GM18858 (cell line): Measurements from ENCODE around the gene ARID5B.

ENCODE experiments used
- ATAC-seq: cut with Tn5 transposase; IDR thresholded peaks from one replicate; pipeline ENCODE4 v1.9.1; 2021; ENCODE audit not compliant: unreplicated experiment

ARID5B gene

DNA sequence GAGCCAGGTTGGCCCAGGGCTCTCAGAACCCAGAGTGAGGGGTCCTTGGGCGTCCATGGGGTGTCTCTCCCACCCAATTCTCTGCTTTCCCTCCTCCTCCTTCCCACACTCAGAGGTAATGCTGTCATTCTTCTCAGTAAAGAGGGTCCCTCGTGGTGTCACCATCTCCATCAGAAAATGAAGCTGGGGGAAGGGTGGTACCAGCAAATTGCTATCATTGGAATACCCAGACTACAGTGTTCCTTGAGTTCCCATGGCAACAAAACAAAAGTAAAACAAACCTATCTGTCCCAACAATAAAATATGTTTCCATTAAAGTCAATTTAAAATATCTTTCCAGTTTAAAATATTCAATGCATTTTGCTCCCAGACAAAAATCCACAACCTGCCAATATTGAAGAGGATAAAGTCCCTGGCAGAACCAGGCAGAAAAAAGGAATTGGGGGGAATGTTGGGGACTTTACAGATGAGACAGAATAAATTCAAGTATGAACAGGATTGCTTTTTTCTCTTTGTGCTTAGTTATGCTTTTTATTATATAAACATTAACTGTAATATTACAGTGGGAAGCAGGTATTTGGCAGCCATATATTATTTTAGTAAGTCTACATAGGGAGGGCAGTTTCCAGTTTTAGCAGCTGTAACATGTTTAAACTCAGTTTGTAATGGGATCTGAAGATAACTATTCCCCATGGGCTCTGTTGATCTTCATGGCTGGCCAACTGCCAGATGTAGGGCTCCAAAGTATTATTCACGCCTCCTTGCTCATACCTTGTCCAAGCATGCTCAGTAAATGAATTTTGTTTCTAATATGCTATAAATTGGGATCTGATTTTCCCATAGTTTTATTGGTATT, 182.1 kb downstream of the ARID5B start:
- no peak for ATAC-seq

- no peak for ATAC-seq
Measured at GRCh38 chr10:62084451-62084850, 183.0 kb downstream of the ARID5B start.

DNA sequence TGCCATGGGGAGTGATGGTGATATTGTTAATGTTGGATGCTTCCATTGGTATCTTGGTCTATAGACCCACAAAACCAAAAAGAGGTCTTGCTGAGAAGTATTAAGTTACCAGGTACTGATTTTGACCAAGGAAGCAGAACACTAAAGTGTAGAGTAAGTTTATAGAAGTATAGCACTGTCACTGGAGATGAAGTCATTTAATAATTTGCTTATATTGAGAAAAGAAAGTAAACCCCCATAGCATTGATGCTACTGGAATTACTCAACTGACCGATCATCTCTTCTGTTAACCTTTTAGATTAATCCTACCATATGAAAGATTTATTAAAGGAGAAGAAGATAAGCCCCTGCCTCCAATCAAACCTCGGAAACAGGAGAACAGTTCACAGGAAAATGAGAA, 183.9 kb downstream of the ARID5B start:
- ATAC-seq, result no peak

DNA sequence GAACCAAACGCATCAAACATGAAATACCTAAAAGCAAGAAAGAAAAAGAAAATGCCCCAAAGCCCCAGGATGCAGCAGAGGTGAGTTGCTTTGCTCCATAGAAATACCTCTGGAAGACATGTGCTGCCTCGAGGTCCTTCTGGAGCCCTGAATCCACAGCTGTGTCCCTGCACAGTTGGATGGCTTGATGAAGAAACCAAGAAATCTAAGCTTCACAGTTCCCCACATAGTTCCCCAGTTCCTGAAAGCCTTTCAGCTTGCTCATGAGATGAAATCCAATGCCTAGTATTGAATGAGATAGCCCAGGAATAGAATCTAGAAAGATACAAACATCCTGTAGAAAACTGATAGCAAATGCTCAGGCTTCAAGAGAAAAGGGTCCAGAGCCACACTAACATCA, 184.3 kb downstream of the ARID5B start:
- ATAC-seq, result no peak

DNA sequence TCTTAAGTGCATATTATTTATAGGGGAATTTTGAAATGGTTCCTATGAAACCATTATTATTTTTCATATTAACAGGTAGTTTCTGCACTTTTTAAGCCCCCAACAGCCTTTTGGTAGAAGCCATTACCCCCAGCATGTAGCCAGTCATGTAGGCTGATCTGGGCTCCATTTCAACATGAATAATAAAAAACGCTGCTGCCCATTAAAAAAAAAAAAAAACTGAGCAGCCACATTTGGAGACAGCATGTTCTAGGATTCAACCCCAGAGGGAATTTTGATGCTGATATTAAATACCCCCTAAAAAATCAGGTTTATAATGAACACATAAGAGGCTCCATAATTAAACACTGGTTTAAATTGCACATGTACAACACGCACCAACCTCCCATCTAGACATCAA, 185.8 kb downstream of the ARID5B start:
- ATAC-seq, result no peak

GRCh38 chr10:62088786-62089185, 187.3 kb downstream of the ARID5B start:
- ATAC-seq, result no peak

GRCh38 chr10:62092301-62093030, 191.0 kb downstream of the ARID5B start:
- no peak for ATAC-seq

- no peak for ATAC-seq
Measured at GRCh38 chr10:62093863-62094291, 192.4 kb downstream of the ARID5B start.

GRCh38 chr10:62095181-62096122, 194.0 kb downstream of the ARID5B start:
- no peak for ATAC-seq

- ATAC-seq, result no peak
Measured at GRCh38 chr10:62096256-62096933, 194.9 kb downstream of the ARID5B start.

DNA sequence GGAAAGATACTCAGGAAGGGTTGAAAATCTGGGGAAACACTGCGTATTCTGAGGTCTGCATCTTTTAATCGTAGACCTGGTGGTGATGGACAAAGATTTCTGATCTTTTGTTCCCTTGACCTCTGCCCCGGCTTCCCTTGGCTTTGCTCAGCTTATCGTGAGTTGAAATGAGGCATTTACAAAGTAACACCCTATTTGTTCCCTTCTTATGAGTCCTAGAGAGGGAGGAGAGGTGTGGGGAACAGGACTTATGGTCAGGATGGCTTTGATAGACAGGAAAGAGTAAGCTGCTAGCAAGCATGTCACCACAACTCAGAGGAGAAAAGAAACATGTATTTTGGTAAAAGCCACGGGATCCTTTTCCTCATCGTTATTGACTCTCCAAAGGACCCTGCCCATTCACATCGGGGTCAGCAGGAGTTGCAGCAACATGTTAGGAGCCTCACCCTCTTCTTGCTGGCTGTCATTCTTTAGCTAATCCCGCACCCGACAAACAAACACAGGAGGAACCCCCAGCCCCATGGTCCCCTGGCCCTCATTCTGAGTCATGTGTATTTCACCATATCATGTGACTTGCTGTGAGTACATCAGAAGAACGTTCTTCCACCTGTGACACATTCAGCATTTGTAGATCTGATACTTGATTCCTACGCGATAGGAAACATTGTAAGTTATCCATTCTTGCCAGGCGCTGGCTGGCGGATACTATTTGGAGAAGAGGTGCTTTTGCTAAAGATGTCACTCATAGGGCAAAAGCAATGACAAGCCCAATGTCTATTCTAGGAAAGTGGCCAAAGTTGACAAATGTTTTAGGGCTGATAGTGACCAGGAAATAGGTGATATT, 197.0 kb downstream of the ARID5B start:
- ATAC-seq, result no peak

DNA sequence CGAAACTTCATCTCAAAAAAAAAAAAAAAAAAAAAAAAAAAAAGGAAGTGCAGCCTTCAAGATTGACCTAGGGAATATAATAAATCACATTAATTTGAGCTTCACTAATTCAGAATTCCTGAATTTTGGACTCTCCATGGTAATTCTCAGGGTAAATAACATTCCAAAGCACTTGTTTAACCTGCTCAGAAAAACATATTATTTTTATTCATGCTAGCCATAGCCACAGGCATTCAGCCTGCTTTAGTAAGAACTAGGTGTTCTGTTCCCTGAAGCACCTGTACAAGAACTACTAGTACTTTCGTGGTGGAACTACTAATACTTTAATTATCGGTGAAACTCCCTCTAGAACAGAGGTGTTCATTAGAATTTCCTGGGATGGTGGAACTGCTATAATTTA, 197.8 kb downstream of the ARID5B start:
- no peak for ATAC-seq

GRCh38 chr10:62103857-62104256, 202.4 kb downstream of the ARID5B start:
- no peak for ATAC-seq

DNA sequence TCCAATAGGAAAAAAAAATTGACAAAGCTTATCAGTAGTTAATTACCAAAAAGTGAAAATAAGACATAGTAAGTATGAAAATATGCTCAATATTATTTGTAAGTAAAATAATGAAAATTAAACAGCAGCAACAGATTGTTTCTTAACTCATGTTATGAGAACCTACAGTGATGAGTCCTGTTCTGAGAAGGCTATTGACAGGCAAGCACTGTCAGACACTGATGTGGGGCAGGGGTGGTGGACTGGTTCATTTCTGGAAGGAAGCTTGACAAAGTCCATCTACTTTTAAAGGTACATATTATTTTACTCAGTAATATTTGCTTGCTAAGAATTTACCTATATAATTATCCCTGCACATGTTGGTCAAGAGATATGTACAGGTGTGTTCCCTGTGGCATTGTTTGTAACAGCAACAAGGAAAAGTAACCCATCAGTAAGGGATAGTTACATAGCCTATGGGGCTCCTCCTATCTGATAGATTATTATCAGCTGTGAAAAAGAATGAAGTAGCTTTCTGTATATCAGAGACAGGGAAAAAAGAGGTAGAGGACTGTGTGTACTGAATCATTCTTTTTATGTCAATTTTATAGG, 205.5 kb downstream of the ARID5B start:
- no peak for ATAC-seq

DNA sequence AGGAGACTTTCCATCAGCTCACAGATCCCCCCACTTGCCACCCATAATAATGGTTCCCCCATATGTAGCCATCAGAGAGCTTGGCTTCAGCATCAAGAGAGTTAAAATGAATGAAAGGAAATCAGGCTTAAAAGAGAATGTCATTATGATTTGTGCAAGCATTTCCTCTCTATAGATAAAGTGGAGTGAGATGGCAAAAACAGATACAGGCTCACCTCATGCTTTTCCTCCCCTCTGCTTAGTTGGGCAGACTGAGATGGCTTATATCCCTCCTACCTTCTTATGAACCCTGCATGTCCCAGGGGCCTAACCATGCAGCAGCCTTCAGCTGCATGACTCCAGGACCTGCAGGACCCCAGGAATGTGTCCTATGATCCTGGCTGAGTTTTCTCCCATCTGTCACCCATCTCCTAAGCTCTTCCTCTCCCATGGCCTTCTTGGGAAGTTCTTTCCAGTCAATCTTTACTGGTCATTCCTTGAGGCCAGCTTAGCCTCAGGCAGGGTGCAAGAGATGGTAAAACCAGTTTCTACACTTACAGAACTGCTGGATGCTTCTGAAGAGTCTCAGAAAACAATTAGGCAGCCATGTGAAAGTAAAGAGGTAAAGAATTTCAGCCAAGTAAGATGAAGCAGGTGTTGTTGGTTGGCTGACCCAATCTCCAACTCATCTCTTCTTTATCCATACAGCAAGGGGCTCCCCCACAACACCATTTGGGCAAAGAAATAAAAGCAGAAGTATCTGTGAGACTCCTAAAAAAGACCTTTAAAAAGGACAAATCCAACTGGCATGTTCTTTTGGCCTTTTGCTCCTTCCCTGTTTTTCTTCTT, 207.5 kb downstream of the ARID5B start:
- no peak for ATAC-seq

- ATAC-seq, result peak; percentile 82
Measured at GRCh38 chr10:62109587-62110293, 208.2 kb downstream of the ARID5B start.

DNA sequence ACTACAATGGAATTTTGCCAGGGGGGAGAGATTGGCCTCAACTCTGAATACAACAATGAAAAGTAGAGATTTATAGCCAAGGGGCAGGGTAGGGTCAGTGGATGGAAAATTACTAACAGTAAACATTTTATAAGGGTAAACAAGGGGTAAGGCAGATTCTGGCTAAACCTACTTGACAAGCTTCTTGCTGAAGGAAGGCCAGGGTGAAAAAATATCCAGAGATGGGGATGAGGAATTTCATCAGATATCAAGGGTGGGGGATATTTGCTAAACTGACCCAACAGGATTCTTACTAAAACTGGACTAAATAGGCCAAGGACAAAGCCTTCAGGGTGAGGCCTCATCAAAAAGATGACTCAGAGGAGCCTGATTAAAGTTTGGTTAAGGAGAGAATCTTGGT, 210.8 kb downstream of the ARID5B start:
- ATAC-seq, result no peak

- ATAC-seq, result no peak
Measured at GRCh38 chr10:62112963-62113362, 211.5 kb downstream of the ARID5B start.
